Testis (tissue), 2 donors: ENCODE measurements around the gene BRAF.

Experiments used
- CTCF ChIP-seq, 3 experiments: fragments of 450-650 bp in 2 of 3; fragments of 200-600 bp in 1 of 3; sonication (generic) in 1 of 3; IDR thresholded peaks; one replicate each; pipeline ENCODE4 v1.5.1; 2016 to 2019; ENCODE audit warnings: antibody characterized with exemption in 3 of 3, mild to moderate bottlenecking in 2 of 3, moderate library complexity in 1 of 3
- POLR2A ChIP-seq: fragments of 450-650 bp; IDR thresholded peaks from one replicate; pipeline ENCODE4 v1.6.1; 2017; ENCODE audit warnings: antibody characterized with exemption, mild to moderate bottlenecking, moderate library complexity

GRCh38 chr7:140829720-140830119 lies 95.0 kb downstream of the BRAF start:
- TF ChIP-seq CTCF (IDR thresholded peaks at IDR 0.05) (no peak), POLR2A (no peak)
